Liver (tissue), 9 donors: ENCODE data around the gene LTO1. TPM values are rescaled to one million over a fixed set of nuclear protein-coding genes. Genes with fewer than 3 reads are reported as not detected.

Experiments
- DNase-seq: peaks from one replicate; pipeline ENCODE4 v3.0.0-alpha.2; 2017; ENCODE audit warnings: low spot score
- H3K27ac ChIP-seq, 2 donors: one replicate each; pipeline ENCODE4 v1.7.0; 2013; ENCODE audit warnings: inconsistent platforms in 2 of 2, low read length in 2 of 2, control low read depth in 1 of 2, low read depth in 1 of 2, mild to moderate bottlenecking in 1 of 2
- H3K27me3 ChIP-seq, 4 donors: one replicate each; pipeline versions ENCODE4 v1.6.1 to v1.7.0; 2013; ENCODE audit warnings: low read length in 3 of 4, inconsistent platforms in 1 of 4, mild to moderate bottlenecking in 1 of 4, moderate library complexity in 1 of 4; ENCODE audit not compliant: control insufficient read depth in 4 of 4, insufficient read depth in 4 of 4
- H3K36me3 ChIP-seq, 4 donors: one replicate each; pipeline versions ENCODE4 v1.6.1 to v1.7.0; 2013; ENCODE audit warnings: low read length in 3 of 4, mild to moderate bottlenecking in 3 of 4, low read depth in 1 of 4, moderate library complexity in 1 of 4; ENCODE audit not compliant: control insufficient read depth in 4 of 4, insufficient read depth in 3 of 4
- H3K4me1 ChIP-seq, 4 donors: one replicate each; pipeline versions ENCODE4 v1.6.1 to v1.7.0; 2013; ENCODE audit warnings: low read length in 3 of 4, mild to moderate bottlenecking in 3 of 4, moderate library complexity in 1 of 4; ENCODE audit not compliant: control insufficient read depth in 4 of 4, insufficient read depth in 4 of 4
- H3K4me3 ChIP-seq, 3 donors: one replicate each; pipeline versions ENCODE4 v1.6.1 to v1.7.0; 2013; ENCODE audit warnings: low read length in 3 of 3, control low read depth in 1 of 3, low read depth in 1 of 3, mild to moderate bottlenecking in 1 of 3
- H3K9ac ChIP-seq, 2 donors: one replicate each; pipeline ENCODE4 v1.7.0; 2013; ENCODE audit warnings: low read length in 2 of 2, mild to moderate bottlenecking in 2 of 2, moderate library complexity in 2 of 2, control low read depth in 1 of 2, low read depth in 1 of 2
- H3K9me3 ChIP-seq, 4 donors: one replicate each; pipeline versions ENCODE4 v1.6.1 to v1.7.0; 2013; ENCODE audit warnings: low read length in 3 of 4; ENCODE audit not compliant: control insufficient read depth in 4 of 4
- ATF3 ChIP-seq: IDR thresholded peaks from 2 replicates; pipeline ENCODE4 v1.6.1; 2016; ENCODE audit warnings: antibody characterized with exemption
- CTCF ChIP-seq: fragments of 150-350 bp; IDR thresholded peaks from 2 replicates; pipeline ENCODE4 v1.5.1; 2017; ENCODE audit warnings: improper control_type of control experiment, low read depth, low read length; ENCODE audit not compliant: missing input control
- EGR1 ChIP-seq, 2 donors: IDR thresholded peaks; 2 replicates each; pipeline ENCODE4 v1.6.1; 2016 to 2018; ENCODE audit warnings: antibody characterized with exemption in 2 of 2, low read depth in 2 of 2
- FOXA1 ChIP-seq: IDR thresholded peaks from 2 replicates; pipeline ENCODE4 v1.6.1; 2016; ENCODE audit warnings: antibody characterized with exemption
- FOXA2 ChIP-seq: IDR thresholded peaks from 2 replicates; pipeline ENCODE4 v1.6.1; 2016; ENCODE audit warnings: antibody characterized with exemption
- GABPA ChIP-seq, 2 donors: IDR thresholded peaks in 1 of 2; conservative IDR thresholded peaks in 1 of 2; 2 replicates each; pipeline ENCODE4 v1.6.1; 2016; ENCODE audit warnings: antibody characterized with exemption in 2 of 2, mild to moderate bottlenecking in 1 of 2, moderate library complexity in 1 of 2
- HNF4A ChIP-seq, 2 donors: conservative IDR thresholded peaks; 2 replicates each; pipeline ENCODE4 v1.6.1; 2016; ENCODE audit warnings: antibody characterized with exemption in 2 of 2, mild to moderate bottlenecking in 2 of 2
- HNF4G ChIP-seq: IDR thresholded peaks from 2 replicates; pipeline ENCODE4 v1.6.1; 2016; ENCODE audit warnings: antibody characterized with exemption
- JUND ChIP-seq, 2 donors: IDR thresholded peaks; 2 replicates each; pipeline ENCODE4 v1.6.1; 2016; ENCODE audit warnings: antibody characterized with exemption in 2 of 2
- MAX ChIP-seq: IDR thresholded peaks from 2 replicates; pipeline ENCODE4 v1.6.1; 2016; ENCODE audit warnings: antibody characterized with exemption
- NR2F2 ChIP-seq: IDR thresholded peaks from 2 replicates; pipeline ENCODE4 v1.6.1; 2016; ENCODE audit warnings: antibody characterized with exemption
- RAD21 ChIP-seq, 2 donors: IDR thresholded peaks; 2 replicates each; pipeline ENCODE4 v1.6.1; 2016; ENCODE audit warnings: antibody characterized with exemption in 2 of 2, mild to moderate bottlenecking in 2 of 2
- RXRA ChIP-seq, 2 donors: IDR thresholded peaks; 2 replicates each; pipeline ENCODE4 v1.6.1; 2017 to 2018; ENCODE audit warnings: antibody characterized with exemption in 2 of 2, mild to moderate bottlenecking in 1 of 2
- SP1 ChIP-seq: IDR thresholded peaks from 2 replicates; pipeline ENCODE4 v1.6.1; 2018; ENCODE audit warnings: antibody characterized with exemption, mild to moderate bottlenecking
- TAF1 ChIP-seq: conservative IDR thresholded peaks from 2 replicates; pipeline ENCODE4 v1.6.1; 2016; ENCODE audit warnings: antibody characterized with exemption, mild to moderate bottlenecking
- YY1 ChIP-seq: IDR thresholded peaks from 2 replicates; pipeline ENCODE4 v1.6.1; 2016; ENCODE audit warnings: antibody characterized with exemption, mild to moderate bottlenecking
- WGBS: extraction: QIAGEN DNeasy Blood & Tissue Kit; methylation state at CpG from one replicate; pipeline ENCODE4 v1.1.7; 2013; 5-methylcytosine and 5-hydroxymethylcytosine counted together
- polyA plus RNA-seq, 2 donors: library from polyadenylated mRNA; stranded (reverse) in 1 of 2; unstranded in 1 of 2; fragments of 200-250 nt in 1 of 2; fragments of >200 nt in 1 of 2; fragmentation: Nextera tagmentation in 1 of 2; extraction: Ambion mirVana in 1 of 2; gene quantifications; one replicate each; pipeline versions ENCODE4 v1.2.1 to v1.2.3, GENCODE V29; 2013 to 2015
- total RNA-seq, 2 donors: library from RNA; depleted of rRNA; stranded (reverse); fragments of >200 nt; gene quantifications; one replicate each; pipeline ENCODE4 v1.2.3, GENCODE V29; 2014
- TF ChIP-seq, protein P1 (sequence below): IDR thresholded peaks from 2 replicates; pipeline ENCODE4 v1.6.1; 2016; ENCODE audit warnings: antibody characterized with exemption
- TF ChIP-seq, protein P2 (sequence below): IDR thresholded peaks from 2 replicates; pipeline ENCODE4 v1.6.1; 2016; ENCODE audit warnings: antibody characterized with exemption, mild to moderate bottlenecking
- donor health status: healthy.
- donor health status: healthy.
- donor health status: healthy.
- donor health status: healthy.
- donor health status: healthy.

Gene LTO1
- total and polyA plus RNA-seq, 4 donors = 4.9 to 12.3 (median 7.3) TPM

DNA sequence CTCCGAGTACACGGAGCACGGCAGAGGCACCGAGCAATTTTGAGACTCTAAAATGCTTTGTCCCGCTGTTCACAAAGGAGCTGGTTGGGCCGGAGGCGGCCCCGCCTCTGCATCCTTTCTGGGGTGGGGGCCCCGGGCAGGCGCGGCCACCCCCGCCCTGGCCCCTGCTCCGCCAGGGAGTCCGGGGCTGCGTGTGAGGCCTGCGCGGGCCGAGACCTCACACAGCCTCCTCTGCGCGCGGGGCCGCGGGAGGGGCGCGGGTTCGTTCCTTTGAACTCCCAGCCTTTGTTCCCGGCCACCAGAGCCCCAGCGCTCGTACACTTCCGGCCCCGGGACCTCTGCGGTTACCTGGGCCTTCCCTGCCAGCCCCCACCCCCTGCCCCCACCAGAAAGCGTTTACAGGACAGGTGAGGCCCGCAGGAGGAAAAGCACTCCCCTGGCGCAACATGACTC is 27.1 kb upstream of the LTO1 start:
- peaks cover 4 to 24% (median 13%) of the 10 kb centered on the region in 4 donors for H3K4me1 ChIP-seq

GRCh38 chr11:69700278-69701140 is 25.4 kb upstream of the LTO1 start:
- peak; percentile 70 for DNase-seq
- Histone ChIP-seq H3K9ac (no peak overlapping the region), H3K27ac (peak overlapping the region; percentile 35 to 55), H3K27me3 (peaks cover 0 to 16% (median 3%) of the 10 kb centered on the region in 4 donors), H3K4me1 (peaks cover 4 to 24% (median 13%) of the 10 kb centered on the region in 4 donors), H3K9me3 (no peaks in the 10 kb centered on the region), H3K36me3 (no peaks in the 10 kb centered on the region), H3K4me3 (no peak overlapping the region)
- WGBS = 19% methylated on average over 20 of the region's 20 CpGs
- TF ChIP-seq HNF4G (peak; percentile 36), EGR1 (IDR thresholded peaks at IDR 0.05; ENCODE audit: low read depth in 2 of 2) (peak in 1 of 2 donors; percentile 47), CTCF (no peak), RXRA (IDR thresholded peaks at IDR 0.05) (peak; percentile 98 to 99), TAF1 (no peak), JUND (IDR thresholded peaks at IDR 0.05) (peak in 1 of 2 donors; percentile 86), RAD21 (IDR thresholded peaks at IDR 0.05) (peak; percentile 30 to 54), FOXA1 (peak; percentile 29), FOXA2 (peak; percentile 78), NR2F2 (peak; percentile 62), ATF3 (peak; percentile 27), SP1 (peak; percentile 86), MAX (no peak), HNF4A (conservative IDR thresholded peaks at IDR 0.05) (peak; percentile 72 to 78), YY1 (no peak), GABPA (IDR thresholded peaks at IDR 0.05 in 1 of 2, conservative IDR thresholded peaks at IDR 0.05 in 1 of 2) (peak in 1 of 2 donors; percentile 68)
- TF ChIP-seq, protein P1, sequence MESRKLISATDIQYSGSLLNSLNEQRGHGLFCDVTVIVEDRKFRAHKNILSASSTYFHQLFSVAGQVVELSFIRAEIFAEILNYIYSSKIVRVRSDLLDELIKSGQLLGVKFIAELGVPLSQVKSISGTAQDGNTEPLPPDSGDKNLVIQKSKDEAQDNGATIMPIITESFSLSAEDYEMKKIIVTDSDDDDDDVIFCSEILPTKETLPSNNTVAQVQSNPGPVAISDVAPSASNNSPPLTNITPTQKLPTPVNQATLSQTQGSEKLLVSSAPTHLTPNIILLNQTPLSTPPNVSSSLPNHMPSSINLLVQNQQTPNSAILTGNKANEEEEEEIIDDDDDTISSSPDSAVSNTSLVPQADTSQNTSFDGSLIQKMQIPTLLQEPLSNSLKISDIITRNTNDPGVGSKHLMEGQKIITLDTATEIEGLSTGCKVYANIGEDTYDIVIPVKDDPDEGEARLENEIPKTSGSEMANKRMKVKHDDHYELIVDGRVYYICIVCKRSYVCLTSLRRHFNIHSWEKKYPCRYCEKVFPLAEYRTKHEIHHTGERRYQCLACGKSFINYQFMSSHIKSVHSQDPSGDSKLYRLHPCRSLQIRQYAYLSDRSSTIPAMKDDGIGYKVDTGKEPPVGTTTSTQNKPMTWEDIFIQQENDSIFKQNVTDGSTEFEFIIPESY = peak; percentile 56

More for the DNA sequence above, 27.1 kb upstream of the LTO1 start:
- WGBS = 15% methylated on average over 35 of the region's 35 CpGs
- Histone ChIP-seq H3K27me3 (peaks cover 0 to 16% (median 3%) of the 10 kb centered on the region in 4 donors), H3K9ac (no peak overlapping the region), H3K36me3 (no peaks in the 10 kb centered on the region), H3K9me3 (no peaks in the 10 kb centered on the region), H3K4me3 (no peak overlapping the region), H3K27ac (no peak overlapping the region)
- TF ChIP-seq, protein P2, sequence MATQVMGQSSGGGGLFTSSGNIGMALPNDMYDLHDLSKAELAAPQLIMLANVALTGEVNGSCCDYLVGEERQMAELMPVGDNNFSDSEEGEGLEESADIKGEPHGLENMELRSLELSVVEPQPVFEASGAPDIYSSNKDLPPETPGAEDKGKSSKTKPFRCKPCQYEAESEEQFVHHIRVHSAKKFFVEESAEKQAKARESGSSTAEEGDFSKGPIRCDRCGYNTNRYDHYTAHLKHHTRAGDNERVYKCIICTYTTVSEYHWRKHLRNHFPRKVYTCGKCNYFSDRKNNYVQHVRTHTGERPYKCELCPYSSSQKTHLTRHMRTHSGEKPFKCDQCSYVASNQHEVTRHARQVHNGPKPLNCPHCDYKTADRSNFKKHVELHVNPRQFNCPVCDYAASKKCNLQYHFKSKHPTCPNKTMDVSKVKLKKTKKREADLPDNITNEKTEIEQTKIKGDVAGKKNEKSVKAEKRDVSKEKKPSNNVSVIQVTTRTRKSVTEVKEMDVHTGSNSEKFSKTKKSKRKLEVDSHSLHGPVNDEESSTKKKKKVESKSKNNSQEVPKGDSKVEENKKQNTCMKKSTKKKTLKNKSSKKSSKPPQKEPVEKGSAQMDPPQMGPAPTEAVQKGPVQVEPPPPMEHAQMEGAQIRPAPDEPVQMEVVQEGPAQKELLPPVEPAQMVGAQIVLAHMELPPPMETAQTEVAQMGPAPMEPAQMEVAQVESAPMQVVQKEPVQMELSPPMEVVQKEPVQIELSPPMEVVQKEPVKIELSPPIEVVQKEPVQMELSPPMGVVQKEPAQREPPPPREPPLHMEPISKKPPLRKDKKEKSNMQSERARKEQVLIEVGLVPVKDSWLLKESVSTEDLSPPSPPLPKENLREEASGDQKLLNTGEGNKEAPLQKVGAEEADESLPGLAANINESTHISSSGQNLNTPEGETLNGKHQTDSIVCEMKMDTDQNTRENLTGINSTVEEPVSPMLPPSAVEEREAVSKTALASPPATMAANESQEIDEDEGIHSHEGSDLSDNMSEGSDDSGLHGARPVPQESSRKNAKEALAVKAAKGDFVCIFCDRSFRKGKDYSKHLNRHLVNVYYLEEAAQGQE = no peak
- no peak for TF ChIP-seq RAD21 (IDR thresholded peaks at IDR 0.05)
- TF ChIP-seq EGR1 (IDR thresholded peaks at IDR 0.05; ENCODE audit: low read depth in 2 of 2) = no peak
- no peak for TF ChIP-seq MAX
- no peak for DNase-seq
